GM18873 (cell line): ENCODE results near the gene NSRP1.
A peak's percentile ranks its signal among the peaks of the same experiment; 100 is the strongest.
"Not testable (repeated sequence)": the region's sequence is repeated elsewhere in the genome, so short reads cannot be mapped to it uniquely, and the experiment has no call there.

Experiments used
- ATAC-seq: cut with Tn5 transposase; IDR thresholded peaks from one replicate; pipeline ENCODE4 v1.9.1; 2021; ENCODE audit warnings: mild to moderate bottlenecking, moderate library complexity, moderate number of reproducible peaks; ENCODE audit not compliant: unreplicated experiment, low FRiP score

Gene NSRP1, protein sequence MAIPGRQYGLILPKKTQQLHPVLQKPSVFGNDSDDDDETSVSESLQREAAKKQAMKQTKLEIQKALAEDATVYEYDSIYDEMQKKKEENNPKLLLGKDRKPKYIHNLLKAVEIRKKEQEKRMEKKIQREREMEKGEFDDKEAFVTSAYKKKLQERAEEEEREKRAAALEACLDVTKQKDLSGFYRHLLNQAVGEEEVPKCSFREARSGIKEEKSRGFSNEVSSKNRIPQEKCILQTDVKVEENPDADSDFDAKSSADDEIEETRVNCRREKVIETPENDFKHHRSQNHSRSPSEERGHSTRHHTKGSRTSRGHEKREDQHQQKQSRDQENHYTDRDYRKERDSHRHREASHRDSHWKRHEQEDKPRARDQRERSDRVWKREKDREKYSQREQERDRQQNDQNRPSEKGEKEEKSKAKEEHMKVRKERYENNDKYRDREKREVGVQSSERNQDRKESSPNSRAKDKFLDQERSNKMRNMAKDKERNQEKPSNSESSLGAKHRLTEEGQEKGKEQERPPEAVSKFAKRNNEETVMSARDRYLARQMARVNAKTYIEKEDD

GRCh38 chr17:30116661-30117551, at the start of gene NSRP1:
NSRP1 (plus strand) TSS chr17:30116816; CDS start chr17:30116844, 28 bp downstream.
- ATAC-seq: peak; percentile 75

- no peak for ATAC-seq
Measured at GRCh38 chr17:30068465-30068864, 48.2 kb upstream of the NSRP1 start.

- no peak for ATAC-seq
Measured at GRCh38 chr17:30074254-30074653, 42.4 kb upstream of the NSRP1 start.

GRCh38 chr17:30074730-30075129, 41.9 kb upstream of the NSRP1 start:
- ATAC-seq: no peak

DNA sequence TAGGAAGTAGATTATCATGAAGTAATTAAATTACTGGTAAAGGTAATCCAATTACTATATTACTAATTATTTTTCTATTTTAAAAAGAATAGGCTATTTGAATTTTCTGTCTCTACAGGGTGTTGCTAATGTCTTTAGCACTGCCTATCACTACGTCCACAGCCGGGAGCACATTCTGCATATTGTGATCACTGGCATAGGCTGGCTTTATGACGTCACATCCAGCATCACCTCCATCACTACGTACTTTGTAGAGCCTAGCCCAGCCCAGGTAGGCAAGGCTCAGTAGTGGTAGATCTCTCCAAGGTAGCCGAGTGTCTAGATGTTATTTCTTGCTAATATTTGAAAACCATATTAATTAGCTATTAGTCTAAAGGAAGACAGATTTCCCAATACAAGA, 33.8 kb upstream of the NSRP1 start:
- no peak for ATAC-seq

DNA sequence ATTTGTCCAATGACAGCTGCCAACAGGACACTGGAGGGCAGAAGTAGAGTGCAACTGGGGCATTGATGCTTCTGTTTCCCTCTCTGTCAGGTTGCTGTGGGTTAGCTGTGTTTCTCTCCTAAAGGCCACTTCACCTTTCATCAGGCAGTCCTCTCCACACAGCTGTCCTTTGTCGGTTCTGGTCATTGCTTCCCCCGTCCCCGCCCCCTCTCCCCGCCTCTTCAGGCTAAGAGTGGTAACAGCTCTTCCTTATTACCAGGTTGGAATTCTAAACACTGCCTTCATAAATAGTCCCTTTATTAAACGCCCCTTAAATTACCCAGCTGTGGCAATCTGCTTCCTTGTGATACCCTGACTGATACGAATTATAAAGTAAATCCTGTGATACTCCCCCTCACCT, 31.8 kb upstream of the NSRP1 start:
- ATAC-seq: no peak

DNA sequence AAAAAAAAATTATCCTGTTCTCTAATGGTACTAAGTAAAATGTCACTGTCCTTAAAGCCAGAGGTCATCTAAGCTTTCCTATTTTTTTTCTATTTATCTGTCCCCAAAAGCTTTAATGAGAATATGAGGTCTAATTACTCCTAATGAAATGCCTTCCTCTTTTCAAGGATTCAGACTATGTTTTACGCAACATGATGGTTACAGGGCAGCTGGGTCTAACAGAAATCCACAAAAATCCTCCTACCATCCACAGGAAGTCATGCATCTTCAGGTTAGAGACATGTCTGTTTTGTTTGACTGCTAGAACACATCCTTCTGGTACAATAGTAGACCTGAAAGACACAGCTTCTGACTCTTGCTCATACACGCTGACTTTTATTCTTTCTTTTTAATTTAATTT, 29.7 kb upstream of the NSRP1 start:
- ATAC-seq: no peak

- ATAC-seq: not testable (repeated sequence)
Measured at GRCh38 chr17:30087431-30087830, 29.2 kb upstream of the NSRP1 start.

GRCh38 chr17:30091121-30091670, 25.4 kb upstream of the NSRP1 start:
- ATAC-seq: no peak

GRCh38 chr17:30091771-30092170, 24.8 kb upstream of the NSRP1 start:
- ATAC-seq: no peak

- no peak for ATAC-seq
Measured at GRCh38 chr17:30092886-30093285, 23.7 kb upstream of the NSRP1 start.

GRCh38 chr17:30093463-30094147, 23.0 kb upstream of the NSRP1 start:
- no peak for ATAC-seq

- ATAC-seq: no peak
Measured at GRCh38 chr17:30095507-30096244, 20.9 kb upstream of the NSRP1 start.

DNA sequence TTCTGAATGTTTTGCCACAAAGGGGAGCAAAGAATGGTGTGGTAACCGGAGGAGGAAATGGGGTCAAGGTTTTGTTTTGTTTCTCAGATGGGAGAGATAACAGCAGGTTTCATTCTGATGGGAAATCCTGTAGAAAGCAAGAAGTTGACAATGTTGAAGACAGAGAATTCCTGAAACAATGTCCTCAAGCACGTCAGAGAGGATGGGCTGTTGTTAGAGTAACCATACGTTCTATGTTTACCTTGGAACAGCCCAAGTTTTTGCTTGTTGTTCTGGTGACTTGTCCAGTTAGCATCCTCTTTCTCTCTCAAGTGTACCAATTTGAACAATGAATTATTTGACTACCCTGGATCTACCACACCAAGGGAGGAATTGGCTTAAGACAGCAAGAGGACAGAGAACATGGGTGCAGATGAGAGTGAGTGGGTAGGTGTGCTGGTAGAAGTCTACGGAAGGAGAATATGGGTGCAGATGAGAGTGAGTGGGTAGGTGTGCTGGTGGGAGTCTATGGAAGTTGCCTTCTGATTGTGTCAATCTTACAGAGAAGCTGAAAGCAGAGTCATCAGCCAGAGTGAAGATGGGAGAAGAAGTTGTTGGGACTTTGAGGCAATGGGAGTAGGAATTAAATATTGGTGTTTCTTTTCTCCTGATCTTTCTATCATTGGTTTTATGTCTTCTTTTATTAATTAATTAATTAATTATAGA, 14.8 kb upstream of the NSRP1 start:
- no peak for ATAC-seq

GRCh38 chr17:30103921-30104320, 12.7 kb upstream of the NSRP1 start:
- no peak for ATAC-seq

DNA sequence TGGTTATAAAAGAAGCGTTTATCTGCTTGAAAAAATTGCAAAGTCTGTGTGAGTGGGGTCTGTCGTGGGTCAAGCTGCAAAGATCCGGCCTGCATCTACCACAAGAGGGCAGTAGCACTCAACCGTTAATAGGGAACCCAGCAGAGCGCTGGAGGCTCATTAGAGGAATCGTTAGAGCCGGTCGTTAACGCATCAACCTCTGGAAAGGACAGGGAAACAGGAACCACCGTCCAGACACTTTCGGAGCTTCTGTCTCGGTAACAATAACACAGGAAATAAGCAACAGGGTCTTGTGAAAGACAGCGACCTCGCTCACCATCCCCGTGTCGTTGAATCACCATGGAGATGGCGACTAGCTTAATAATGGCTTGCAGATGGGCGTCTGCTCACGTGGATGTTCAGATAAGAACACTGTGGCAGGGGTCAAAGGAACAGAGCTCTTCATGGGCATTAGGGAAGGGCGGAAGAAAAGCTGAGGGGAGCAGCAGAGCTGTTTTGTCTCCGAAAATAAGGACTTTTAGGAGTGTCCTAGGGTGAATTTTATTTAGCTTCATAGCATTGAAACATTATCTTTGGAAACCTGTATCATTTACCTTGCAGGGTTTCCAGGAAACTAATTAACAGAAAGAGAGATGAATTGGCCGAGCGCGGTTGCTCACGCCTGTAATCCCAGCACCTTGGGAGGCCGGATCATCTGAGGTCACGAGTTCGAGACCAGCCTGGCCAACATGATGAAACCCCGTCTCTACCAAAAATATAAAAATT, 11.9 kb upstream of the NSRP1 start:
- ATAC-seq: no peak

DNA sequence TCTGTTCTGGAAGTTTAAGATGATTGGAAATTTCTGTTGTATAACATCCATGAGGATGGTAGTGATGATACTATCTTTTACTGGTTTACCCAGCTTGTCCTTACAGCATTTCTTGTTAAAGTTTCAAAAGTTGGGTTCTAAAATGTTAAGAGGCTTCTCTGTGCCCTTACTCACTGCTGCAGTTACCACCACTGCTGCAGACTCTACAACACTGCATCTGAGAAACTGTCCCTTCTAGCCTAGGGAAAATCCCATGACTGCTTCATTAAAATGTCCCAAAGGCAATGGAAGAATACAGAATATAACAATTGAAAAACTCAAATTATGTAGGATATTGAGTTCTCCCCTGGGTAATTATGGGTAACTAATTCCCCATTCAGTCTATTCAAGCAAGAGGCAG, 3.8 kb upstream of the NSRP1 start:
- ATAC-seq: no peak

- no peak for ATAC-seq
Measured at GRCh38 chr17:30113213-30113612, 3.4 kb upstream of the NSRP1 start.

- ATAC-seq: no peak
Measured at GRCh38 chr17:30116345-30116660, 313 bp upstream of the NSRP1 start.
